Measurements from ENCODE around the gene AIF1. TPM values are rescaled to one million over a fixed set of nuclear protein-coding genes. Genes with fewer than 3 reads are reported as not detected.

The AIF1 gene
- total RNA-seq, 4 donors from 2014 or later, result 6.1 to 112 (median 11.2) TPM

DNA sequence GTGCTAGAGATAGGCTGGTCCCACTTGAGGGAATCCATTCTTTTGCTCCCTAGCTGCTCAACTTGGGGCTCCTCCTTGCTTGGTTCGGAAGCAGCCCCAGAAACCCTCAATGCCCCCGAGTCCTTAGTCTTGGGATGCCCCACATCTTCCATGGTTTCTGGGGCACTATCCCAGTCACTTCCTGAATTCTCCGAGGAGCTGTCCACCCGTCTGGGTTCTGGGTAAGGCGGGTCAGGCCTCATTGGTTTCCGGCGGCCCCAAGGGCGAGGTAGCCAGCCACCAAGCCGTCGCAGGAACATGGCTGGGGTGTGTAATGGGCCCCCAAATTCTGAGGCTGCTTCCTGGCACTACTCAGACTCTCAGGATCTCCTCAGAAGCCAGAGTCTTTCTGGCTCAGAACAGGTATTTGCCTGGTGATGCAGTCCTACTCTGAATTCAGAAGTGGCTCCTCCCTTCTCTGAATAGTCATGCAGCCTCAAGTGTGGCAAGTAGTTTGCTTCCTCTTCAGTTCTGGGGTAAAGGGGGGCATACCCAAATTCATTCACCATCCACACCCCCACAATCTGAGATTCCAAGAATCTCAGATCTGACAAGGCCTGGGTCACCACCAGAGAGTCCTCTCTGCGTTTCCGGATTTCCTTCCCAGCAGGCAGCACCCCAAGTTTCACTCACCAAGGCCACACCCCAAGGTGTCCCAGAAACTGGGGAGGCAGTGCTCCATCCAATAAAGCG is 44.8 kb downstream of the AIF1 start:
- Histone ChIP-seq H3K9me3 (no peaks in the 10 kb centered on the region), H3K27me3 (no peaks in the 10 kb centered on the region), H3K4me3 (peak overlapping the region; percentile 54 to 74 (median 66)), H3K4me1 (peaks cover 9 to 72% (median 19%) of the 10 kb centered on the region in 4 donors), H3K27ac (peak overlapping the region; percentile 81 to 90 (median 84)), H3K36me3 (peaks cover 0 to 25% (median 0%) of the 10 kb centered on the region in 3 donors)
- no peak for TF ChIP-seq POLR2A (IDR thresholded peaks at IDR 0.05)
- TF ChIP-seq, protein P1, sequence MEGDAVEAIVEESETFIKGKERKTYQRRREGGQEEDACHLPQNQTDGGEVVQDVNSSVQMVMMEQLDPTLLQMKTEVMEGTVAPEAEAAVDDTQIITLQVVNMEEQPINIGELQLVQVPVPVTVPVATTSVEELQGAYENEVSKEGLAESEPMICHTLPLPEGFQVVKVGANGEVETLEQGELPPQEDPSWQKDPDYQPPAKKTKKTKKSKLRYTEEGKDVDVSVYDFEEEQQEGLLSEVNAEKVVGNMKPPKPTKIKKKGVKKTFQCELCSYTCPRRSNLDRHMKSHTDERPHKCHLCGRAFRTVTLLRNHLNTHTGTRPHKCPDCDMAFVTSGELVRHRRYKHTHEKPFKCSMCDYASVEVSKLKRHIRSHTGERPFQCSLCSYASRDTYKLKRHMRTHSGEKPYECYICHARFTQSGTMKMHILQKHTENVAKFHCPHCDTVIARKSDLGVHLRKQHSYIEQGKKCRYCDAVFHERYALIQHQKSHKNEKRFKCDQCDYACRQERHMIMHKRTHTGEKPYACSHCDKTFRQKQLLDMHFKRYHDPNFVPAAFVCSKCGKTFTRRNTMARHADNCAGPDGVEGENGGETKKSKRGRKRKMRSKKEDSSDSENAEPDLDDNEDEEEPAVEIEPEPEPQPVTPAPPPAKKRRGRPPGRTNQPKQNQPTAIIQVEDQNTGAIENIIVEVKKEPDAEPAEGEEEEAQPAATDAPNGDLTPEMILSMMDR (IDR thresholded peaks at IDR 0.05), result no peak
- DNase-seq, result peak in 2 of 3 donors; percentile 41 to 62

DNA sequence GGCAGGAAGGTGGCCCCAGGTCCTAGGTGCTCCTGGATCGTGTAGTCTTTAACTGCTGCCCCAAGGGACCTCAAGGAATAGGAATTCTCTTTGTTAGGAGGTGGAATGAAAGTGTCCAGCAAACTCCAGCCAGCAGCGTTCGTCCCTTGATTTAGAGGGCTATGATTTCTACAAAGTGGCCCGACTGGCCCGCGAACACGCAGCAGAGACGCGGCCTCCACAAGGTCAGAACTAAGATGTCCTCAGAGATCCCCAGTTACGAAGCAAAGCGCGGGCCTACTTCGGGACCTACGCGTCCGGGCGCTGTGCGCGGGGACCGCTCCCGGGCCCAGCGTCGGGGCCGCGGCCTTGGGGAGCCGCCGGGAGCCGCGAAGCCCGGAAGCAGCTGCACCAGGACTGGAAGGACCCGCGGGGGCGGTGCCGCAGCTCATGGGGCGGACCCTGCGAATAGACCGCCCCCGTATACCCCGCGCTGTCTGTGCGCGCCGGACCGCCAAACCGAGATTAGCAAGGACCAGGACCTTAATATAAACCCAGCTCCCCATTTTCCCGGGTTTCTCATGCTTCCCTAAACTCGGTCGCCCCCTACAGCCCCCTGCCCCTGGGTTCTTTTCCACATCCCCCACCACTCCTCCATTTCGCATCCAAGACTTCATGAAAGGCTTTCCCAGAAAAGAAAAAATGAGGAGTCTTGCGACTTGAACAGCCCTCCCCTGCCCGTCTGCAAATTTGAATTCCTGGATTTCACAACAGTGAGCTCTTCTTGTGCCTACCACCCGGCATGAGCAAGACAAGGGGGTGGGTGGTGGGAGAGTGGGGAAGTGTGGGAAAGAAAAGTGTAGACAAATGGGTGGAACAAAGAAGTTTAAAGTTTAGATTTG is 45.6 kb downstream of the AIF1 start, which contains the start of gene C6orf47:
Gene C6orf47 (minus strand): TSS at position 398 of the 881 bp plus-strand sequence. CDS start 831 bp downstream, outside the sequence.
- Histone ChIP-seq H3K4me3 (peak within 1 kb of the TSS; percentile 54 to 74 (median 66)), H3K9me3 (no peaks in the 10 kb centered on the region), H3K36me3 (peaks cover 0 to 25% (median 0%) of the 10 kb centered on the region in 3 donors), H3K27ac (peak within 1 kb of the TSS; percentile 81 to 90 (median 84)), H3K4me1 (peaks cover 9 to 67% (median 19%) of the 10 kb centered on the region in 4 donors), H3K27me3 (no peaks in the 10 kb centered on the region)
- TF ChIP-seq POLR2A (IDR thresholded peaks at IDR 0.05), result peak; percentile 87 to 92
- TF ChIP-seq, protein P1 (IDR thresholded peaks at IDR 0.05), result no peak
- peak; percentile 89 to 94 (median 90) for DNase-seq

DNA sequence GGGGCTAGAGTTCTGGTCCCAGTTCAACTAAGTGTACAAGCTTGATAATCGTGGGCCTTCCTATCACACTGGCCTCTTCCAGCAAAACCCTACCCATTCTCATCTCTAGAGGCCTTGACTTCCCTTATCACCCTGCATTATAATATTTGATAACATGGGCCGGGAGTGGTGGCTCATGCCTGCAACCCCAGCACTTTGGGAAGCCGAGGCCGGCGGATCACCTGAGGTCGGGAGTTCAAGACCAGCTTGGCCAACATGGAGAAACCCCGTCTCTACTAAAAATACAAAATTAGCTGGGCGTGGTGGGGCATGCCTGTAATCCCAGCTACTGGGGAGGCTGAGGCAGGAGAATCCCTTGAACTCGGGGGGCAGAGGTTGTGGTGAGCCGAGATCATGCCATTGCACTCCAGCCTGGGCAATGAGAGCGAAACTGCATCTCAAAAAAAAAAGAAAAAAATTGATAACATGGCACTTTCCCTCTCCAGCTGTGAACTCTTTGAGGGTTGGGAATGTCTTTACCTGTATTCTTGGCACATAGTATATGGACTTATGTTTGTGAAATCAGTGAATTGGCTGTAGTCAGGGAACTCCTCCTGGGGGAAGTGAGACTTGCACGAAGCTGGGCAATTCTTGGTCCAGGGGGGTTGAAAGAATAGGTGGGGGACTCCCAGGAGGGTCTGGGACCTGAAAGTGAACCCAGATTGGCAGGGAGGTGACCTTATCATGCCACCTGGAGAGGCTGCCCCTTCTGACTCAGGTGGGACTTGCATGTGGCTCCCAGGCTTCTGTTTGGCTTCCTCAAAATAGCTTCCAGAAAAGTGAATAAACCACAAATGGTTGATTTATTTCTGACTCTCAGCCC is 46.5 kb downstream of the AIF1 start:
- Histone ChIP-seq H3K27me3 (no peaks in the 10 kb centered on the region), H3K36me3 (peaks cover 0 to 24% (median 0%) of the 10 kb centered on the region in 3 donors), H3K4me3 (peak overlapping the region in 3 of 4 donors; percentile 64 to 74 (median 67)), H3K9me3 (no peaks in the 10 kb centered on the region), H3K4me1 (peaks cover 9 to 63% (median 19%) of the 10 kb centered on the region in 4 donors), H3K27ac (peak overlapping the region; percentile 81 to 90 (median 84))
- no peak for DNase-seq
- no peak for TF ChIP-seq POLR2A (IDR thresholded peaks at IDR 0.05)
- TF ChIP-seq, protein P1 (IDR thresholded peaks at IDR 0.05), result no peak

DNA sequence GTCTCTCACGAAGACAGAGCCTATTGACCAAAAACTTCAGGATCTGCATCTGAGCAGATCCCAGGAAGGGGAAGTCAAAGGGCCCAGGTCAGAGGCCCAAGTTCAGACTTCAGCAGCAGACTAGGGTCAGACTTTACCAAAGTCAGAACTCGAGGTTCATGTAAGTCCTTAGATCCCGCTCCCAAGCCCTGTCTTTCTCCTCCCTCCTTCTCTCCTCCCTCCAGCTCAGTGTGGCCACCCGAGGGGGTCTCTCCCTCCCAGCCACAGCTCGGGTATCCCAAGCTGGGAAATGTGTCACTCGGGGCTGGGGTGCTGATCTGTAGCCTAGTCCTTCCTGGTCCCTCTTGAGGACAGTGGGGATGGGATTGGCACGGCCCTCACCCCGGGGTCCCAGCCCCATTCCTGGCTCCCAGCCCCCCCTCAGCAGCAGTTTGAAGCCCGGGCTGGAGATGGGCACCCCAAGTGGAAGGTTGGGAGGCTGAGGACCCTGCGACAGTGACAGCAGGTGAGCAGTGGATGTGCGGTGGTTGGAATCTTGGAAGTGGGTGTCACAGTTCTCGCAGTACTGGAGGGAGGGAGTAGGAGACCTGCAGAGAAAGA is 47.2 kb downstream of the AIF1 start:
- Histone ChIP-seq H3K9me3 (no peaks in the 10 kb centered on the region), H3K4me3 (no peak overlapping the region), H3K27ac (no peak overlapping the region), H3K27me3 (no peaks in the 10 kb centered on the region), H3K36me3 (peaks cover 0 to 20% (median 0%) of the 10 kb centered on the region in 3 donors), H3K4me1 (peaks cover 9 to 68% (median 19%) of the 10 kb centered on the region in 4 donors)
- TF ChIP-seq, protein P1 (IDR thresholded peaks at IDR 0.05), result no peak
- TF ChIP-seq POLR2A (IDR thresholded peaks at IDR 0.05), result no peak
- DNase-seq, result no peak
